Astrocyte of the cerebellum (primary cell): ENCODE results near the gene TTYH3.
A peak's percentile ranks its signal among the peaks of the same experiment; 100 is the strongest.

ENCODE experiments used
- DNase-seq: peaks from one replicate; pipeline ENCODE4 v3.0.0-alpha.2; 2011; ENCODE audit warnings: low read depth
- H3K4me3 ChIP-seq: 2 replicates; pipeline ENCODE4 v1.5.1; 2011; ENCODE audit warnings: mild to moderate bottlenecking, low read depth, low read length, moderate library complexity
- CTCF ChIP-seq: IDR thresholded peaks from 2 replicates; pipeline ENCODE4 v1.5.1; 2012; ENCODE audit warnings: low read length, low read depth, moderate library complexity, mild to moderate bottlenecking; ENCODE audit errors: missing control alignments
- in situ Hi-C: cut with HindIII; loops from 2 replicates; pipeline ENCODE4 v1.10.0; 2017; ENCODE audit warnings: low sequenced_read_pairs

TTYH3 gene

GRCh38 chr7:2628891-2629290, 2.9 kb upstream of the TTYH3 start:
- no peak for TF ChIP-seq CTCF
- no peak overlapping the region for H3K4me3 ChIP-seq
- no peak for DNase-seq
- in situ Hi-C loops: no loop called here

GRCh38 chr7:2629746-2630681, 1.8 kb upstream of the TTYH3 start:
- H3K4me3 ChIP-seq: no peak overlapping the region
- in situ Hi-C loops: no loop called here
- DNase-seq: no peak
- TF ChIP-seq CTCF: no peak

GRCh38 chr7:2632733-2633537, 1.1 kb downstream of the TTYH3 start:
- H3K4me3 ChIP-seq: peak overlapping the region; percentile 90
- DNase-seq: no peak
- TF ChIP-seq CTCF: no peak
- in situ Hi-C loops: no loop called here

GRCh38 chr7:2633538-2634266, 1.9 kb downstream of the TTYH3 start:
- peak overlapping the region; percentile 90 for H3K4me3 ChIP-seq
- peak; percentile 73 for DNase-seq
- no peak for TF ChIP-seq CTCF
- in situ Hi-C loops: no loop called here

GRCh38 chr7:2634267-2635145, 2.7 kb downstream of the TTYH3 start:
- in situ Hi-C loops: no loop called here
- H3K4me3 ChIP-seq: peak overlapping the region; percentile 90
- TF ChIP-seq CTCF: no peak
- no peak for DNase-seq
